HepG2 (cell line): ENCODE data around the gene ZNF428. TPM values are rescaled to one million over a fixed set of nuclear protein-coding genes. Genes with fewer than 3 reads are reported as not detected.

Source experiments
- ATAC-seq: fragments of 200-7000 bp; cut with Tn5 transposase; 3 replicates; pipeline ENCODE4 v1.9.1; 2020; ENCODE audit warnings: mild to moderate bottlenecking, moderate library complexity
- BruUV-seq: library from RNA; stranded (reverse); fragments of 400-500 nt; replicated peaks from 2 replicates; lab custom pipeline; 2021; lab: Mats Ljungman, UMichigan
- CTCF ChIA-PET: fragments of 300-600 bp; formaldehyde crosslinking; extraction: SDS; loops from one replicate; lab custom pipeline; 2021; ENCODE audit warnings: low total read pairs, inconsistent platforms, low intra/inter-chr PET ratio; lab: Yijun Ruan, JAX
- POLR2A ChIA-PET: fragments of 350-600 bp; sonication (Branson Sonifier 250); formaldehyde crosslinking; loops from one replicate; lab custom pipeline; 2020; ENCODE audit warnings: antibody characterized with exemption, inconsistent platforms; lab: Yijun Ruan, JAX
- DNase-seq: peaks from one replicate; pipeline ENCODE4 v3.0.0-alpha.2; 2015; ENCODE audit warnings: low spot score
- FAIRE-seq: peaks from 3 replicates; lab custom pipeline; 2011; peaks lifted over from hg19 to GRCh38; lab: Jason Lieb, UNC
- H2AFZ ChIP-seq: one replicate; pipeline ENCODE4 v1.6.1; 2011; ENCODE audit warnings: low read length, inconsistent platforms
- H3K27ac ChIP-seq: fragments of 300-600 bp; 3 replicates; pipeline ENCODE4 v1.8.0; 2011; ENCODE audit warnings: mixed run types, mild to moderate bottlenecking, mixed read lengths, low read length, inconsistent platforms; ENCODE audit not compliant: insufficient read depth; ENCODE audit errors: extremely low read length
- H3K27me3 ChIP-seq, 2 experiments: fragments of 200-600 bp in 1 of 2; 2 replicates in 1 of 2; 3 replicates in 1 of 2; pipeline versions ENCODE4 v1.6.0 to v1.8.0; 2011; ENCODE audit warnings: low read length in 2 of 2, mild to moderate bottlenecking in 2 of 2, moderate library complexity in 2 of 2, inconsistent platforms in 1 of 2; ENCODE audit not compliant: insufficient read depth in 2 of 2, control insufficient read depth in 1 of 2
- H3K36me3 ChIP-seq, 2 experiments: fragments of 200-600 bp in 1 of 2; replicated peaks in 1 of 2; 2 replicates in 1 of 2; 3 replicates in 1 of 2; pipeline versions ENCODE4 v1.5.1 to v1.8.0; 2011; ENCODE audit warnings: low read length in 2 of 2, inconsistent platforms in 1 of 2; ENCODE audit not compliant: insufficient read depth in 2 of 2, control insufficient read depth in 1 of 2
- H3K4me1 ChIP-seq: 2 replicates; pipeline ENCODE4 v1.5.1; 2012; ENCODE audit warnings: low read length, inconsistent platforms; ENCODE audit not compliant: insufficient read depth
- H3K4me2 ChIP-seq: 2 replicates; pipeline ENCODE4 v1.6.0; 2011; ENCODE audit warnings: low read depth, low read length, inconsistent platforms
- H3K4me3 ChIP-seq, 3 experiments: fragments of 200-600 bp in 1 of 3; sonication (generic), shearing (Covaris generic) in 1 of 3; replicated peaks in 1 of 3; 2 replicates each; pipeline ENCODE4 v1.5.1; 2011 to 2016; ENCODE audit warnings: low read length in 3 of 3, inconsistent platforms in 2 of 3, low read depth in 2 of 3, mild to moderate bottlenecking in 2 of 3, control low read depth in 1 of 3, mixed read lengths in 1 of 3; ENCODE audit not compliant: insufficient read depth in 1 of 3
- H3K79me2 ChIP-seq: one replicate; pipeline ENCODE4 v1.6.1; 2011; ENCODE audit warnings: low read length, inconsistent platforms; ENCODE audit not compliant: insufficient read depth
- H3K9ac ChIP-seq: 2 replicates; pipeline ENCODE4 v1.6.0; 2011; ENCODE audit warnings: mild to moderate bottlenecking, low read depth, low read length, inconsistent platforms; ENCODE audit not compliant: insufficient read depth
- H3K9me3 ChIP-seq: 2 replicates; pipeline ENCODE4 v1.5.1; 2012; ENCODE audit warnings: mild to moderate bottlenecking, low read length
- H4K20me1 ChIP-seq: 2 replicates; pipeline ENCODE4 v1.6.0; 2011; ENCODE audit warnings: inconsistent platforms, mild to moderate bottlenecking, low read length, moderate library complexity; ENCODE audit not compliant: insufficient read depth
- ELF1 ChIP-seq: sonication (generic); formaldehyde crosslinking; IDR thresholded peaks from 2 replicates; pipeline ENCODE4 v1.4.0; 2020; ENCODE audit warnings: missing genetic modification reagents
- FOXO4 ChIP-seq: sonication (generic); formaldehyde crosslinking; conservative IDR thresholded peaks from 2 replicates; pipeline ENCODE4 v1.8.1; 2023; ENCODE audit warnings: missing genetic modification reagents
- POGK ChIP-seq: sonication (generic); formaldehyde crosslinking; conservative IDR thresholded peaks from 2 replicates; pipeline ENCODE4 v1.8.0; 2022; ENCODE audit warnings: mild to moderate bottlenecking, moderate library complexity, missing genetic modification reagents
- TFAP4 ChIP-seq: sonication (generic); IDR thresholded peaks from 2 replicates; pipeline ENCODE4 v1.6.1; 2016; ENCODE audit warnings: low read depth, borderline replicate concordance
- USF2 ChIP-seq, 2 experiments: sonication (generic) in 1 of 2; formaldehyde crosslinking in 1 of 2; IDR thresholded peaks; 2 replicates each; pipeline versions ENCODE4 v1.5.1 to v1.6.1; 2011 to 2020; ENCODE audit warnings: borderline replicate concordance in 1 of 2, low read depth in 1 of 2, low read length in 1 of 2, mild to moderate bottlenecking in 1 of 2, missing genetic modification reagents in 1 of 2, moderate library complexity in 1 of 2
- ZNF12 ChIP-seq: sonication (generic); formaldehyde crosslinking; IDR thresholded peaks from 2 replicates; pipeline ENCODE4 v1.5.0; 2020; ENCODE audit warnings: missing genetic modification reagents
- ZNF331 ChIP-seq: sonication (generic); formaldehyde crosslinking; IDR thresholded peaks from 2 replicates; pipeline ENCODE4 v1.4.0; 2020; ENCODE audit warnings: missing genetic modification reagents
- ZNF549 ChIP-seq: sonication (generic); formaldehyde crosslinking; IDR thresholded peaks from 2 replicates; pipeline ENCODE4 v1.5.0; 2020; ENCODE audit warnings: missing genetic modification reagents
- ZNF562 ChIP-seq: sonication (generic); formaldehyde crosslinking; IDR thresholded peaks from 2 replicates; pipeline ENCODE4 v1.8.0; 2022; ENCODE audit warnings: missing genetic modification reagents, borderline replicate concordance
- ZNF7 ChIP-seq: IDR thresholded peaks from 2 replicates; pipeline ENCODE4 v1.6.1; 2016; ENCODE audit warnings: missing biosample characterization, missing genetic modification reagents
- WGBS: methylation state at CpG from one replicate; pipeline ENCODE4 v1.1.6; 2017; ENCODE audit warnings: low lambda C conversion rate; 5-methylcytosine and 5-hydroxymethylcytosine counted together
- in situ Hi-C: cut with HindIII; loops from 2 replicates; pipeline ENCODE4 v1.10.0; 2017; ENCODE audit warnings: low pct_unique_long_range_greater_than_20kb; ENCODE audit not compliant: extremely low pct_ligation_motif_present
- intact Hi-C: fragments of 100-400 bp; cut with micrococcal nuclease; formaldehyde crosslinking; loops from one replicate; pipeline ENCODE4 v1.10.0; 2022; ENCODE audit not compliant: unreplicated experiment
- polyA plus RNA-seq, 8 experiments: library from polyadenylated mRNA; depleted of rRNA in 3 of 8; stranded (reverse) in 7 of 8; unstranded in 1 of 8; fragments of >200 nt; fragmentation: Illumina TruSeq in 4 of 8; extraction: Trizol in 4 of 8; gene quantifications; 2 replicates each; pipeline versions ENCODE4 v1.2.1 to v1.2.3, GENCODE V29; 2011 to 2016; ENCODE audit warnings: low read depth in 4 of 8, missing spikeins in 1 of 8, mixed read lengths in 1 of 8; ENCODE audit not compliant: insufficient read depth in 1 of 8
- total RNA-seq, 5 experiments: library from RNA; depleted of rRNA; stranded (reverse); fragments of >200 nt; fragmentation: Illumina TruSeq; extraction: Trizol; gene quantifications; 2 replicates each; pipeline ENCODE4 v1.2.3, GENCODE V29; 2016; ENCODE audit warnings: low read depth in 1 of 5

The ZNF428 gene
- total and polyA plus RNA-seq, 2 of the 13 experiments (the other 11 are each of a cell fraction or from before 2014, with no cell fraction given) = 10.4 to 26.9 TPM

- Histone ChIP-seq H3K36me3 (0 out of 5 replicates have a peak, but pooled peaks cover 0 to 3% of the 10 kb centered on the region in 2 experiments), H3K27ac (peak overlapping the region; percentile 57), H3K9ac (no peak overlapping the region), H3K27me3 (no peaks in the 10 kb centered on the region), H3K4me2 (peak overlapping the region; percentile 8; the same call in 1 of the 2 replicates), H3K4me3 (no peak overlapping the region), H3K4me1 (peaks cover 15% of the 10 kb centered on the region), H2AFZ (no peak overlapping the region), H3K9me3 (no peaks in the 10 kb centered on the region), H4K20me1 (no peaks in the 10 kb centered on the region), H3K79me2 (no peaks in the 10 kb centered on the region)
- ChIA-PET CTCF (no interaction called here), POLR2A (interaction anchor here (1.3 to 2.4 kb wide), 2 partner anchors 10 to 12 kb away, joined by 7 to 15 read pairs; partner anchors contain the start of genes IRGQ and ZNF576)
- peak; percentile 75 for ATAC-seq
- BruUV-seq = no TSS peak
- TF ChIP-seq TFAP4 (peak; percentile 73; the same call in 1 of the 2 replicates), USF2 (IDR thresholded peaks at IDR 0.05; ENCODE audit: low read depth, low read length) (no peak), USF2 (CRISPR knock-in tag; IDR thresholded peaks at IDR 0.05; ENCODE audit: borderline replicate concordance) (no peak), ZNF562 (CRISPR knock-in tag) (no peak), POGK (CRISPR knock-in tag) (no peak), FOXO4 (CRISPR knock-in tag) (0 out of 2 replicates have a peak, but pooled peaks have one; percentile 21), ELF1 (CRISPR knock-in tag) (peak; percentile 1; the same call in 1 of the 2 replicates), ZNF549 (CRISPR knock-in tag) (no peak), ZNF12 (CRISPR knock-in tag) (0 out of 2 replicates have a peak, but pooled peaks have one; percentile 19), ZNF7 (CRISPR knock-in tag) (no peak), ZNF331 (CRISPR knock-in tag) (peak; percentile 65; the same call in 1 of the 2 replicates)
- in situ Hi-C loops = no loop called here
- 76% methylated on average over 1 of the region's 1 CpG for WGBS
- peak; percentile 37 for FAIRE-seq
- intact Hi-C loops = no loop called here
- DNase-seq = no peak
Observed at GRCh38 chr19:43584484-43584883, 34.9 kb downstream of the ZNF428 start.
